ENCODE measurements around the gene METTL1. TPM values are rescaled to one million over a fixed set of nuclear protein-coding genes. Genes with fewer than 3 reads are reported as not detected.

METTL1 gene
- total RNA-seq, 4 donors from 2014 or later: 4.2 to 9.8 (median 5.7) TPM

DNA sequence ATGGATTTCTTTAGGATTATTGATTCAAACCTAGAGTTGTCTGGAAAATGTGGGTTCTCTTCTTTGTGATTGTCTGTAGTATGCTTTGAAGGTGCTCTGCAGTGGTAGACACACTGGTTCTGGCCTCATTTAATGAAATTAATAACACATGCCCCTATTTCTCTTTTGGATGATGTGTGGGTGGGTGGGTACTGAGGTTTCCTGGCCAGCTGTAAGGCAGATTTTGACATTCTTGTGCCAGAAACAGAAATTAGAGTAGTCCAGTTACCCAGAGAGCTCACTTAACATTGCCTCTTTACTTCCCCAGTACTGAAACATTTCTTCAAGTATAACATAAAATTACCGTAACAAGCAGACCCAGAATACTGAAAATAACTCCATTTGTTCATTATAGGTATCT is 25.1 kb upstream of the METTL1 start:
- H3K27ac ChIP-seq (replicated peaks in 1 of 4): no peak overlapping the region
- H3K27me3 ChIP-seq: no peaks in the 10 kb centered on the region
- H3K4me1 ChIP-seq: no peaks in the 10 kb centered on the region
- TF ChIP-seq EP300 (IDR thresholded peaks at IDR 0.05): no peak
- TF ChIP-seq POLR2A (IDR thresholded peaks at IDR 0.05; ENCODE audit: low read depth): no peak
- no peak overlapping the region for H3K4me3 ChIP-seq
- peaks cover 33 to 100% (median 94%) of the 10 kb centered on the region in 4 donors for H3K36me3 ChIP-seq
- H3K9me3 ChIP-seq: no peaks in the 10 kb centered on the region
- 93% methylated on average over 1 of the region's 1 CpG for WGBS
- intact Hi-C loops (cut with DNase I): no loop called here
- DNase-seq (ENCODE audit: extremely low spot score): no peak

DNA sequence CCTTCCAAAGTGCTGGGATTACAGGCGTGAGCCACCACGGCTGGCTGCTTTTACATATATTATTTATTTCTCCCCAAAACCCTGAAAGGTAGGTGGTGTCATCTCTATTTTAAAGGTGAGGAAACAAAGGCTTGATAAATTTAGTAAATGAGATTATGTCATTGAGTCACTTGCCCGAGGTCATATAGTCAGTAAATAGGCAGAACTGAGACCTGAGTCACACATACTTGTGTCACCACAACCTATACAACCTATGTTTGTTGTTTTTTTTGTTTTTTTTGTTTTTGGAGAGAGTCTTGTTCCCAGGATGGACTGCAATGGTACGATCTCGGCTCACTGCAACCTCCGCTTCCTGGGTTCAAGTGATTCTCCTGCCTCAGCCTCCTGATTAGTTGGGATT is 23.4 kb upstream of the METTL1 start:
- H3K27me3 ChIP-seq: no peaks in the 10 kb centered on the region
- no peak for DNase-seq (ENCODE audit: extremely low spot score)
- 91% methylated on average over 6 of the region's 6 CpGs for WGBS
- H3K27ac ChIP-seq (replicated peaks in 1 of 4): no peak overlapping the region
- TF ChIP-seq POLR2AphosphoS5 (IDR thresholded peaks at IDR 0.05) (no peak), POLR2A (IDR thresholded peaks at IDR 0.05; ENCODE audit: low read depth) (no peak), EP300 (IDR thresholded peaks at IDR 0.05) (no peak)
- TF ChIP-seq, protein P1, sequence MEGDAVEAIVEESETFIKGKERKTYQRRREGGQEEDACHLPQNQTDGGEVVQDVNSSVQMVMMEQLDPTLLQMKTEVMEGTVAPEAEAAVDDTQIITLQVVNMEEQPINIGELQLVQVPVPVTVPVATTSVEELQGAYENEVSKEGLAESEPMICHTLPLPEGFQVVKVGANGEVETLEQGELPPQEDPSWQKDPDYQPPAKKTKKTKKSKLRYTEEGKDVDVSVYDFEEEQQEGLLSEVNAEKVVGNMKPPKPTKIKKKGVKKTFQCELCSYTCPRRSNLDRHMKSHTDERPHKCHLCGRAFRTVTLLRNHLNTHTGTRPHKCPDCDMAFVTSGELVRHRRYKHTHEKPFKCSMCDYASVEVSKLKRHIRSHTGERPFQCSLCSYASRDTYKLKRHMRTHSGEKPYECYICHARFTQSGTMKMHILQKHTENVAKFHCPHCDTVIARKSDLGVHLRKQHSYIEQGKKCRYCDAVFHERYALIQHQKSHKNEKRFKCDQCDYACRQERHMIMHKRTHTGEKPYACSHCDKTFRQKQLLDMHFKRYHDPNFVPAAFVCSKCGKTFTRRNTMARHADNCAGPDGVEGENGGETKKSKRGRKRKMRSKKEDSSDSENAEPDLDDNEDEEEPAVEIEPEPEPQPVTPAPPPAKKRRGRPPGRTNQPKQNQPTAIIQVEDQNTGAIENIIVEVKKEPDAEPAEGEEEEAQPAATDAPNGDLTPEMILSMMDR (IDR thresholded peaks at IDR 0.05): no peak
- intact Hi-C loops (cut with DNase I): no loop called here
- H3K4me3 ChIP-seq: no peak overlapping the region
- peaks cover 27 to 98% (median 91%) of the 10 kb centered on the region in 4 donors for H3K36me3 ChIP-seq
- no peaks in the 10 kb centered on the region for H3K9me3 ChIP-seq
- H3K4me1 ChIP-seq: no peaks in the 10 kb centered on the region

- no peak overlapping the region for H3K4me3 ChIP-seq
- H3K36me3 ChIP-seq: peaks cover 28 to 98% (median 90%) of the 10 kb centered on the region in 4 donors
- intact Hi-C loops (cut with DNase I): no loop called here
Measured at GRCh38 chr12:57793920-57794319, 22.0 kb upstream of the METTL1 start.

GRCh38 chr12:57783861-57784260 is 12.0 kb upstream of the METTL1 start:
- peak overlapping the region; percentile 66 to 99 (median 92) for H3K4me3 ChIP-seq
- intact Hi-C loops (cut with DNase I): loop anchor here (5.0 kb wide), 1 partner anchor 48 kb away; no protein-coding TSS in a partner anchor

More at GRCh38 chr12:57793920-57794319, 22.0 kb upstream of the METTL1 start:
- no peak for TF ChIP-seq POLR2AphosphoS5 (IDR thresholded peaks at IDR 0.05)
- no peak for TF ChIP-seq POLR2A (IDR thresholded peaks at IDR 0.05; ENCODE audit: low read depth)
- TF ChIP-seq, protein P1 (IDR thresholded peaks at IDR 0.05): no peak
- TF ChIP-seq EP300 (IDR thresholded peaks at IDR 0.05): no peak
- no peak overlapping the region for H3K27ac ChIP-seq (replicated peaks in 1 of 4)
- no peaks in the 10 kb centered on the region for H3K4me1 ChIP-seq
- 56% methylated on average over 1 of the region's 1 CpG for WGBS
- no peaks in the 10 kb centered on the region for H3K27me3 ChIP-seq
- no peaks in the 10 kb centered on the region for H3K9me3 ChIP-seq
- DNase-seq (ENCODE audit: extremely low spot score): no peak

DNA sequence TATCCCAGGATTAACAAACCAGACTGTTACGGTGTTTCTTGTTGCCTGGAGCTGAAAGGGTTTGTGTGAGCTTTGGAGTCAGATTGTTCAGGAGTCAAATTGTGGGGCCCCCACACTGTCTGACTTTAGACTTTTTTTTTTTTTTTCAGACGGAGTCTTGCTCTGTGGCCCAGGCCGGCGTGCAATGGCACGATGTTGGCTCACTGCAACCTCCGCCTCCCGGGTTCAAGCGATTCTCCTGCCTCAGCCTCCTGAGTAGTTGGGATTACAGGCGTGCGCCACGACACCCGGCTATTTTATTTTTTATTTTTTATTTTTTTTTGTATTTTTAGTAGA is 11.5 kb upstream of the METTL1 start:
- Histone ChIP-seq H3K27me3 (no peaks in the 10 kb centered on the region), H3K27ac (replicated peaks in 1 of 4) (peak overlapping the region in 2 of 4 donors; percentile 74 to 77), H3K36me3 (peaks cover 22 to 59% (median 46%) of the 10 kb centered on the region in 4 donors), H3K4me1 (peaks cover 14 to 29% (median 20%) of the 10 kb centered on the region in 4 donors), H3K9me3 (no peaks in the 10 kb centered on the region), H3K4me3 (peak overlapping the region; percentile 66 to 99 (median 92))
- intact Hi-C loops (cut with DNase I): loop anchor here (5.0 kb wide), 1 partner anchor 49 kb away; no protein-coding TSS in a partner anchor
- 86% methylated on average over 12 of the region's 12 CpGs for WGBS
- no peak for DNase-seq (ENCODE audit: extremely low spot score)
- no peak for TF ChIP-seq POLR2AphosphoS5 (IDR thresholded peaks at IDR 0.05)
- TF ChIP-seq EP300 (IDR thresholded peaks at IDR 0.05): no peak
- TF ChIP-seq, protein P1 (IDR thresholded peaks at IDR 0.05): no peak
- no peak for TF ChIP-seq POLR2A (IDR thresholded peaks at IDR 0.05; ENCODE audit: low read depth)

More at GRCh38 chr12:57783861-57784260, 12.0 kb upstream of the METTL1 start:
- Histone ChIP-seq H3K36me3 (peaks cover 26 to 59% (median 50%) of the 10 kb centered on the region in 4 donors), H3K27ac (replicated peaks in 1 of 4) (no peak overlapping the region), H3K27me3 (no peaks in the 10 kb centered on the region), H3K9me3 (no peaks in the 10 kb centered on the region), H3K4me1 (peaks cover 14 to 29% (median 20%) of the 10 kb centered on the region in 4 donors)
- no peak for TF ChIP-seq POLR2AphosphoS5 (IDR thresholded peaks at IDR 0.05)
- no peak for DNase-seq (ENCODE audit: extremely low spot score)
- WGBS: 92% methylated on average over 11 of the region's 11 CpGs

All from esophagus muscularis mucosa (tissue), 4 donors.